ENCODE data around the gene LNX1. TPM values are rescaled to one million over a fixed set of nuclear protein-coding genes. Genes with fewer than 3 reads are reported as not detected.

Gene LNX1
- total and polyA plus RNA-seq, 2 donors (not counting 3 experiments of a cell fraction or from before 2014, with no cell fraction given) = 0.72 to 1.3 TPM

GRCh38 chr4:53534684-53535083, 56.6 kb downstream of the LNX1 start:
- ChIA-PET POLR2A (no interaction called here), CTCF (no interaction called here)
- H2AFZ ChIP-seq (ENCODE audit: low read depth, low read length) = no peak overlapping the region
- BruUV-seq (replicated peaks) = no TSS peak
- TF ChIP-seq MAX (IDR thresholded peaks at IDR 0.05; ENCODE audit: insufficient read depth, insufficient read length) (no peak), JUN (IDR thresholded peaks at IDR 0.05; ENCODE audit: borderline replicate concordance, insufficient read depth, insufficient read length, low read depth) (no peak), EZH2 (IDR thresholded peaks at IDR 0.05; ENCODE audit: borderline replicate concordance, low read depth, low read length, severe bottlenecking) (no peak), CTCF (IDR thresholded peaks at IDR 0.05; ENCODE audit: extremely low read depth in 1 of 2, insufficient read depth in 1 of 2, low read depth in 1 of 2, low read length in 2 of 2) (no peak), FOS (IDR thresholded peaks at IDR 0.05; ENCODE audit: borderline replicate concordance, insufficient read depth, low read length) (no peak), GATA2 (IDR thresholded peaks at IDR 0.05; ENCODE audit: insufficient read depth, insufficient read length, low read depth, low read length) (no peak), POLR2A (IDR thresholded peaks at IDR 0.05; ENCODE audit: low read depth, low read length) (no peak), MYC (IDR thresholded peaks at IDR 0.05; ENCODE audit: low read depth, low read length) (no peak), POLR2AphosphoS5 (IDR thresholded peaks at IDR 0.05; ENCODE audit: insufficient read depth, low read depth, low read length) (no peak)
- dilution Hi-C loops (cut with MboI; ENCODE audit: extremely low pct_ligation_motif_present, low sequenced_read_pairs) (no loop called here), intact Hi-C loops (cut with micrococcal nuclease) (no loop called here)
- FAIRE-seq = no peak
- no peak overlapping the region for H3K4me2 ChIP-seq (ENCODE audit: insufficient read depth, low read length)
- DNase-seq (ENCODE audit: low read depth, low spot score) = no peak
- H3K4me3 ChIP-seq (replicated peaks in 1 of 3; ENCODE audit: insufficient read depth in 1 of 3, low read depth in 1 of 3, low read length in 3 of 3) = no peak overlapping the region
- no peaks in the 10 kb centered on the region for H3K27me3 ChIP-seq (ENCODE audit: control insufficient read depth in 2 of 2, insufficient read depth in 2 of 2, low read length in 2 of 2)
- peaks cover 17% of the 10 kb centered on the region for H3K4me1 ChIP-seq (ENCODE audit: control insufficient read depth, extremely low read depth, insufficient read depth, low read length)
- H3K9me3 ChIP-seq (replicated peaks; ENCODE audit: control insufficient read depth, insufficient read depth, low read length) = no peaks in the 10 kb centered on the region
- no peak overlapping the region for H3K27ac ChIP-seq (ENCODE audit: insufficient read depth, low read depth, low read length)
- no peaks in the 10 kb centered on the region for H4K20me1 ChIP-seq (replicated peaks; ENCODE audit: control insufficient read depth, extremely low read depth, insufficient read depth, low read length)
- no peaks in the 10 kb centered on the region for H3K36me3 ChIP-seq (ENCODE audit: control insufficient read depth in 2 of 2, extremely low read depth in 1 of 2, insufficient read depth in 2 of 2, low read length in 2 of 2)
- H3K79me2 ChIP-seq (ENCODE audit: control insufficient read depth, insufficient read depth, low read length) = no peaks in the 10 kb centered on the region
- no peaks in the 10 kb centered on the region for H3K9me1 ChIP-seq (replicated peaks; ENCODE audit: control insufficient read depth, extremely low read depth, insufficient read depth, low read length)
- H3K9ac ChIP-seq (replicated peaks; ENCODE audit: extremely low read depth, insufficient read depth, low read length) = no peak overlapping the region

Data from endothelial cell of umbilical vein (primary cell).